Astrocyte (in vitro differentiated cells and primary cell): ENCODE results near the gene CDH20. TPM values are rescaled to one million over a fixed set of nuclear protein-coding genes. Genes with fewer than 3 reads are reported as not detected.

ENCODE experiments used
- DNase-seq: peaks from one replicate; pipeline ENCODE4 v3.0.0-alpha.2; 2010; ENCODE audit warnings: low read depth
- FAIRE-seq: peaks from 2 replicates; lab custom pipeline; 2011; peaks lifted over from hg19 to GRCh38; lab: Jason Lieb, UNC
- H2AFZ ChIP-seq: 2 replicates; pipeline ENCODE4 v1.6.0; 2012; ENCODE audit warnings: low read depth, low read length, inconsistent platforms
- H3K27ac ChIP-seq: 2 replicates; pipeline ENCODE4 v1.5.1; 2011; ENCODE audit warnings: low read depth, low read length, inconsistent platforms
- H3K27me3 ChIP-seq: 2 replicates; pipeline ENCODE4 v1.6.0; 2011; ENCODE audit warnings: low read length, inconsistent platforms; ENCODE audit not compliant: insufficient read depth
- H3K36me3 ChIP-seq: 2 replicates; pipeline ENCODE4 v1.5.1; 2011; ENCODE audit warnings: low read length, inconsistent platforms; ENCODE audit not compliant: insufficient read depth
- H3K4me1 ChIP-seq: 2 replicates; pipeline ENCODE4 v1.5.1; 2011; ENCODE audit warnings: low read length, inconsistent platforms; ENCODE audit not compliant: insufficient read depth
- H3K4me2 ChIP-seq: 2 replicates; pipeline ENCODE4 v1.6.0; 2012; ENCODE audit warnings: low read length, inconsistent platforms
- H3K4me3 ChIP-seq: 2 replicates; pipeline ENCODE4 v1.5.1; 2011; ENCODE audit warnings: low read depth, mild to moderate bottlenecking, low read length, inconsistent platforms; ENCODE audit not compliant: insufficient read depth
- H3K79me2 ChIP-seq: 2 replicates; pipeline ENCODE4 v1.6.0; 2012; ENCODE audit warnings: mild to moderate bottlenecking, low read length, inconsistent platforms; ENCODE audit not compliant: insufficient read depth
- H3K9ac ChIP-seq: 2 replicates; pipeline ENCODE4 v1.6.0; 2012; ENCODE audit warnings: mild to moderate bottlenecking, low read length, inconsistent platforms
- H3K9me3 ChIP-seq: 2 replicates; pipeline ENCODE4 v1.5.1; 2012; ENCODE audit warnings: low read depth, mild to moderate bottlenecking, low read length, inconsistent platforms; ENCODE audit not compliant: insufficient read depth
- H4K20me1 ChIP-seq: 2 replicates; pipeline ENCODE4 v1.6.0; 2012; ENCODE audit warnings: low read length, inconsistent platforms; ENCODE audit not compliant: insufficient read depth
- H3K27ac Mint-ChIP-seq: one replicate; pipeline ENCODE4 v1.8.0; 2021; ENCODE audit warnings: mild to moderate bottlenecking, mixed read lengths; ENCODE audit not compliant: unreplicated experiment
- H3K27me3 Mint-ChIP-seq: one replicate; pipeline ENCODE4 v1.8.0; 2021; ENCODE audit warnings: low read depth, mixed read lengths; ENCODE audit not compliant: unreplicated experiment
- H3K36me3 Mint-ChIP-seq: one replicate; pipeline ENCODE4 v1.8.0; 2021; ENCODE audit warnings: low read depth, mixed read lengths; ENCODE audit not compliant: unreplicated experiment
- H3K4me1 Mint-ChIP-seq: one replicate; pipeline ENCODE4 v1.8.0; 2021; ENCODE audit warnings: low read depth, mixed read lengths; ENCODE audit not compliant: unreplicated experiment
- H3K4me3 Mint-ChIP-seq: one replicate; pipeline ENCODE4 v1.8.0; 2021; ENCODE audit warnings: mild to moderate bottlenecking, moderate library complexity, mixed read lengths; ENCODE audit not compliant: unreplicated experiment
- H3K9me3 Mint-ChIP-seq: one replicate; pipeline ENCODE4 v1.8.0; 2021; ENCODE audit warnings: mild to moderate bottlenecking, mixed read lengths; ENCODE audit not compliant: unreplicated experiment
- CTCF ChIP-seq: IDR thresholded peaks from 2 replicates; pipeline ENCODE4 v1.5.1; 2011; ENCODE audit warnings: low read depth, mild to moderate bottlenecking, inconsistent platforms, low read length, moderate library complexity; ENCODE audit not compliant: insufficient read depth
- EZH2 ChIP-seq: IDR thresholded peaks from 2 replicates; pipeline ENCODE4 v1.6.1; 2012; ENCODE audit warnings: mild to moderate bottlenecking, low read length, inconsistent platforms; ENCODE audit not compliant: insufficient read depth
- total RNA-seq: library from RNA; stranded (reverse); gene quantifications from 2 replicates; pipeline ENCODE4 v1.2.1, GENCODE V29; 2021

The CDH20 gene
- total RNA-seq, 1 donor from 2014 or later, result not detected

- H3K9ac ChIP-seq, result no peak overlapping the region
- no peak overlapping the region for H2AFZ ChIP-seq
- H3K4me2 ChIP-seq, result peak overlapping the region; percentile 29
- peaks cover 6% of the 10 kb centered on the region for H3K4me1 ChIP-seq
- H4K20me1 ChIP-seq, result no peaks in the 10 kb centered on the region
- H3K4me3 ChIP-seq, result no peak overlapping the region
- H3K4me1 Mint-ChIP-seq, result peaks cover 13% of the 10 kb centered on the region
- H3K27me3 Mint-ChIP-seq, result peaks cover 1% of the 10 kb centered on the region
- TF ChIP-seq CTCF (no peak), EZH2 (no peak)
- H3K9me3 Mint-ChIP-seq, result no peaks in the 10 kb centered on the region
- H3K27ac Mint-ChIP-seq, result peak overlapping the region; percentile 54
- H3K79me2 ChIP-seq, result no peaks in the 10 kb centered on the region
- no peaks in the 10 kb centered on the region for H3K9me3 ChIP-seq
- no peak overlapping the region for H3K27ac ChIP-seq
- H3K27me3 ChIP-seq, result no peaks in the 10 kb centered on the region
- peaks cover 6% of the 10 kb centered on the region for H3K36me3 Mint-ChIP-seq
- no peak for DNase-seq
- no peak for FAIRE-seq
- H3K36me3 ChIP-seq, result no peaks in the 10 kb centered on the region
- no peak overlapping the region for H3K4me3 Mint-ChIP-seq
These were observed 256.0 kb downstream of the CDH20 start for GRCh38 chr18:61589053-61589723.

- Histone ChIP-seq H3K9ac (no peak overlapping the region), H3K36me3 (no peaks in the 10 kb centered on the region), H3K4me2 (peak overlapping the region; percentile 29), H3K27me3 (no peaks in the 10 kb centered on the region), H2AFZ (peak overlapping the region; percentile 50), H3K27ac (no peak overlapping the region), H3K4me1 (peaks cover 6% of the 10 kb centered on the region), H3K4me3 (no peak overlapping the region), H3K79me2 (no peaks in the 10 kb centered on the region), H3K9me3 (no peaks in the 10 kb centered on the region), H4K20me1 (no peaks in the 10 kb centered on the region)
- Mint-ChIP-seq H3K9me3 (no peaks in the 10 kb centered on the region), H3K4me3 (no peak overlapping the region), H3K27me3 (no peaks in the 10 kb centered on the region), H3K36me3 (peaks cover 6% of the 10 kb centered on the region), H3K4me1 (peaks cover 13% of the 10 kb centered on the region), H3K27ac (peak overlapping the region; percentile 54)
- TF ChIP-seq EZH2 (no peak), CTCF (no peak)
- DNase-seq, result peak; percentile 79
- peak; percentile 67 for FAIRE-seq
These were observed 256.5 kb downstream of the CDH20 start for GRCh38 chr18:61589724-61590065.

GRCh38 chr18:61591253-61591652, 258.0 kb downstream of the CDH20 start:
- Histone ChIP-seq H2AFZ (no peak overlapping the region), H3K27ac (no peak overlapping the region), H4K20me1 (no peaks in the 10 kb centered on the region), H3K36me3 (no peaks in the 10 kb centered on the region), H3K4me1 (peaks cover 6% of the 10 kb centered on the region), H3K79me2 (no peaks in the 10 kb centered on the region), H3K4me3 (no peak overlapping the region), H3K9me3 (no peaks in the 10 kb centered on the region), H3K4me2 (no peak overlapping the region), H3K27me3 (no peaks in the 10 kb centered on the region), H3K9ac (no peak overlapping the region)
- Mint-ChIP-seq H3K9me3 (no peaks in the 10 kb centered on the region), H3K27me3 (no peaks in the 10 kb centered on the region), H3K4me3 (no peak overlapping the region), H3K4me1 (peaks cover 13% of the 10 kb centered on the region), H3K27ac (no peak overlapping the region), H3K36me3 (peaks cover 6% of the 10 kb centered on the region)
- no peak for TF ChIP-seq CTCF
- no peak for TF ChIP-seq EZH2
- DNase-seq (no peak), FAIRE-seq (no peak)
